Gastrocnemius medialis (tissue), 4 donors: Measurements from ENCODE around the gene MDM1. TPM values are rescaled to one million over a fixed set of nuclear protein-coding genes. Genes with fewer than 3 reads are reported as not detected.

Source experiments
- ATAC-seq, 2 donors: fragments of 150-250 bp; one replicate each; pipeline ENCODE4 v1.9.1; 2016
- DNase-seq, 2 donors: peaks; one replicate each; pipeline ENCODE4 v3.0.0-alpha.2; 2019
- H3K27ac ChIP-seq, 4 donors: fragments of 200-600 bp; sonication (generic); 1 replicate in 1 of 4; 2 replicates in 3 of 4; pipeline ENCODE4 v1.5.1; 2016 to 2018; ENCODE audit warnings: mild to moderate bottlenecking in 2 of 4, moderate library complexity in 1 of 4
- H3K27me3 ChIP-seq, 3 donors: fragments of 200-600 bp; sonication (generic) in 2 of 3; 1 replicate in 1 of 3; 2 replicates in 2 of 3; pipeline versions ENCODE4 v1.5.1 to v1.6.0; 2016 to 2019; ENCODE audit warnings: mild to moderate bottlenecking in 1 of 3, moderate library complexity in 1 of 3
- H3K36me3 ChIP-seq, 2 donors: fragments of 200-600 bp; sonication (generic) in 1 of 2; one replicate each; pipeline ENCODE4 v1.5.1; 2017 to 2018
- H3K4me1 ChIP-seq, 2 donors: fragments of 200-600 bp; sonication (generic) in 1 of 2; one replicate each; pipeline ENCODE4 v1.5.1; 2016 to 2017; ENCODE audit warnings: mild to moderate bottlenecking in 2 of 2
- H3K4me3 ChIP-seq, 4 donors: fragments of 200-600 bp; sonication (generic) in 3 of 4; 1 replicate in 1 of 4; 2 replicates in 3 of 4; pipeline ENCODE4 v1.5.1; 2016 to 2019; ENCODE audit warnings: mild to moderate bottlenecking in 2 of 4
- H3K9me3 ChIP-seq, 3 donors: fragments of 200-600 bp; sonication (generic) in 2 of 3; 1 replicate in 1 of 3; 2 replicates in 2 of 3; pipeline ENCODE4 v1.5.1; 2016 to 2019
- CTCF ChIP-seq, 5 experiments: fragments of 450-650 bp in 3 of 5; fragments of 200-600 bp in 2 of 5; sonication (generic) in 2 of 5; IDR thresholded peaks in 4 of 5; conservative IDR thresholded peaks in 1 of 5; 1 replicate in 4 of 5; 2 replicates in 1 of 5; pipeline ENCODE4 v1.5.1; 2016 to 2019; ENCODE audit warnings: antibody characterized with exemption in 5 of 5, mild to moderate bottlenecking in 3 of 5, moderate library complexity in 3 of 5
- POLR2A ChIP-seq, 2 donors: fragments of 450-650 bp; IDR thresholded peaks; one replicate each; pipeline ENCODE4 v1.6.1; 2017; ENCODE audit warnings: antibody characterized with exemption in 2 of 2, mild to moderate bottlenecking in 2 of 2, moderate library complexity in 2 of 2
- in situ Hi-C, 4 donors: fragments of 200-750 bp; cut with MboI; loops; one replicate each; pipeline versions ENCODE4 v1.15.0 to v1.8.0; 2017; ENCODE audit warnings: low sequenced_read_pairs in 4 of 4
- intact Hi-C: fragments of 100-400 bp; cut with DNase I; formaldehyde crosslinking; loops from one replicate; pipeline ENCODE4 v1.15.1; 2023; ENCODE audit warnings: low total_unique reads
- total RNA-seq, 4 donors: library from RNA; depleted of rRNA; stranded (reverse); fragments of >200 nt; gene quantifications; one replicate each; pipeline versions ENCODE4 v1.1.0 to v1.2.3, GENCODE V29; 2016

MDM1 gene
- total RNA-seq, 4 donors from 2014 or later: 1.6 to 6.8 (median 3.4) TPM

GRCh38 chr12:68332728-68333630 is 817 bp upstream of the MDM1 start:
- no peaks in the 10 kb centered on the region for H3K9me3 ChIP-seq
- H3K36me3 ChIP-seq: no peaks in the 10 kb centered on the region
- no peaks in the 10 kb centered on the region for H3K27me3 ChIP-seq
- H3K4me1 ChIP-seq: peaks cover 0 to 8% of the 10 kb centered on the region in 2 donors
- H3K4me3 ChIP-seq: peak overlapping the region; percentile 71 to 87 (median 84)
- ATAC-seq (no peak), DNase-seq (no peak)
- TF ChIP-seq CTCF (IDR thresholded peaks at IDR 0.05 in 4 of 5, conservative IDR thresholded peaks at IDR 0.05 in 1 of 5): no peak
- no peak for TF ChIP-seq POLR2A (IDR thresholded peaks at IDR 0.05)
- H3K27ac ChIP-seq: peak overlapping the region; percentile 41 to 71 (median 69)
- in situ Hi-C loops: no loop called here
- intact Hi-C loops: loop anchor here (1.0 to 10.0 kb wide), 4 partner anchors 277 to 472 kb away; partner anchors contain the start of genes MDM2, NUP107, RAP1B and SLC35E3

GRCh38 chr12:68331500-68331868 is 678 bp downstream of the MDM1 start:
- Histone ChIP-seq H3K27me3 (no peaks in the 10 kb centered on the region), H3K9me3 (no peaks in the 10 kb centered on the region), H3K36me3 (no peaks in the 10 kb centered on the region), H3K27ac (peak overlapping the region in 1 of 4 donors; percentile 68), H3K4me3 (peak overlapping the region; percentile 71 to 87 (median 84)), H3K4me1 (peaks cover 0 to 8% of the 10 kb centered on the region in 2 donors)
- no peak for TF ChIP-seq POLR2A (IDR thresholded peaks at IDR 0.05)
- TF ChIP-seq CTCF (IDR thresholded peaks at IDR 0.05 in 4 of 5, conservative IDR thresholded peaks at IDR 0.05 in 1 of 5): no peak
- intact Hi-C loops (loop anchor here (10.0 kb wide), 1 partner anchor 473 kb away; the partner anchor contains the start of gene MDM2), in situ Hi-C loops (no loop called here)
- no peak for DNase-seq
- ATAC-seq: no peak

GRCh38 chr12:68327896-68328295 is 4.3 kb downstream of the MDM1 start:
- no peak overlapping the region for H3K27ac ChIP-seq
- intact Hi-C loops (no loop called here), in situ Hi-C loops (no loop called here)
- H3K4me1 ChIP-seq: peaks cover 0 to 7% of the 10 kb centered on the region in 2 donors
- no peaks in the 10 kb centered on the region for H3K9me3 ChIP-seq
- DNase-seq (no peak), ATAC-seq (no peak)
- H3K36me3 ChIP-seq: peaks cover 0 to 7% of the 10 kb centered on the region in 2 donors
- no peak overlapping the region for H3K4me3 ChIP-seq
- H3K27me3 ChIP-seq: no peaks in the 10 kb centered on the region
- TF ChIP-seq CTCF (IDR thresholded peaks at IDR 0.05 in 4 of 5, conservative IDR thresholded peaks at IDR 0.05 in 1 of 5) (no peak), POLR2A (IDR thresholded peaks at IDR 0.05) (no peak)

- Histone ChIP-seq H3K4me1 (peaks cover 0 to 10% of the 10 kb centered on the region in 2 donors), H3K4me3 (no peak overlapping the region), H3K27me3 (no peaks in the 10 kb centered on the region), H3K36me3 (peaks cover 0 to 7% of the 10 kb centered on the region in 2 donors), H3K27ac (no peak overlapping the region), H3K9me3 (no peaks in the 10 kb centered on the region)
- intact Hi-C loops (no loop called here), in situ Hi-C loops (no loop called here)
- no peak for DNase-seq
- peak in 1 of 2 donors; percentile 15 for ATAC-seq
- TF ChIP-seq CTCF (IDR thresholded peaks at IDR 0.05 in 4 of 5, conservative IDR thresholded peaks at IDR 0.05 in 1 of 5): no peak
- TF ChIP-seq POLR2A (IDR thresholded peaks at IDR 0.05): no peak
Measured at GRCh38 chr12:68326716-68327115, 5.4 kb downstream of the MDM1 start.
